Dermis blood vessel endothelial cell (primary cell): Measurements from ENCODE around the gene TLCD3B. TPM values are rescaled to one million over a fixed set of nuclear protein-coding genes. Genes with fewer than 3 reads are reported as not detected.
"Not testable (repeated sequence)": the region's sequence is repeated elsewhere in the genome, so short reads cannot be mapped to it uniquely, and the experiment has no call there.

Experiments used
- DNase-seq: peaks from one replicate; pipeline ENCODE4 v3.0.0; 2010
- total RNA-seq: library from RNA; depleted of rRNA; stranded (reverse); fragments of >200 nt; gene quantifications from 2 replicates; pipeline ENCODE4 v1.2.3, GENCODE V29; 2014

Gene TLCD3B
- total RNA-seq, 1 donor from 2014 or later: not detected

- DNase-seq: no peak
Measured at GRCh38 chr16:30060836-30061554, 29.9 kb upstream of the TLCD3B start.

DNA sequence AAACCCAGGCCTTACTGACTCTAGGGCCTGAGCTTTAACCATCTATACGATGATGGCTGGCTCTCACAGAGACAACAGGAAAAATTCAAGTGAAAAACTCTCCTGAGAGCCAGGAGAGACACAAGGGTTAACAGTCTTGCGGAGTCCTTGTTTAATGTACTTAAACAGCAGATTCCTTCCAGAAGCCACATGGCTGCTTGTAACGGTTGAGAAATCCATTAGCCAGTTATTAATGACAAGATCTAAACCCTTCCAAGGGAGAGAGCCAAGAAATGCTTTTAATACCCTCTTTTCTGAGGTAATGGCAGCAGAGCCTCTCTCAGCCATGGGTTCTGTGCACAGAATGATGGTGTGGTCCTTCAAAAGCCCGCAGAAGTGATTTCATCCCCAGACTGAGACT, 29.3 kb upstream of the TLCD3B start:
- DNase-seq: no peak

DNA sequence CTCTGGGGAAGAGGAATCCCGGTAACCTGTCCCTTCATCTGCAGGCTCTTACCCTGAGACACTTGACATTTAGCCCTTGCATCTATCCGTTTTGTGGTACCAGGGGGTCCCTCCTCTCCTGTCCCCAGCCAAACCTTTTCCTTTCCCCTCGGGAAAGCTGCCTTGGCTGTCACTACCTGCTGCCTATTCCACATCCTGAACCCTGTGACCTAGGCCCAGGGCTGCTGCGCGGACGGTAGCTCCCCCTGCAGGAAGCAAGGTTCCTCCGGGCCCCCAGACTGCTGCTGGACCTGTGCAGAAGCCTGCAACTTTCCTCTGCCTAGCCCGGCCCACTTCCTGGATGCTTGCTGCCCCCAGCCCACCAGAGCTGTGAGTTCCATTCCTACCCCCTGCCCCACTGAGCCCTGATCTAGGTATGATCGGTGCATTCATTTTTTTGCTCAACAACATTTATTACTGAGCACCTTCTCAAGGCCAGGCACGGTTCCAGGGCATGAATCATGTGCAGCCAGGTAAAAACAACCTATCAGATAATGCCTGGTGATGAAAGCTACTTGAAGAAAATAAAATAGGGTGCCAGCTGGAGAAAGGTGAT, 24.0 kb upstream of the TLCD3B start:
- peak; percentile 61 for DNase-seq

- peak; percentile 23 for DNase-seq
Measured at GRCh38 chr16:30054451-30054850, 23.4 kb upstream of the TLCD3B start.

DNA sequence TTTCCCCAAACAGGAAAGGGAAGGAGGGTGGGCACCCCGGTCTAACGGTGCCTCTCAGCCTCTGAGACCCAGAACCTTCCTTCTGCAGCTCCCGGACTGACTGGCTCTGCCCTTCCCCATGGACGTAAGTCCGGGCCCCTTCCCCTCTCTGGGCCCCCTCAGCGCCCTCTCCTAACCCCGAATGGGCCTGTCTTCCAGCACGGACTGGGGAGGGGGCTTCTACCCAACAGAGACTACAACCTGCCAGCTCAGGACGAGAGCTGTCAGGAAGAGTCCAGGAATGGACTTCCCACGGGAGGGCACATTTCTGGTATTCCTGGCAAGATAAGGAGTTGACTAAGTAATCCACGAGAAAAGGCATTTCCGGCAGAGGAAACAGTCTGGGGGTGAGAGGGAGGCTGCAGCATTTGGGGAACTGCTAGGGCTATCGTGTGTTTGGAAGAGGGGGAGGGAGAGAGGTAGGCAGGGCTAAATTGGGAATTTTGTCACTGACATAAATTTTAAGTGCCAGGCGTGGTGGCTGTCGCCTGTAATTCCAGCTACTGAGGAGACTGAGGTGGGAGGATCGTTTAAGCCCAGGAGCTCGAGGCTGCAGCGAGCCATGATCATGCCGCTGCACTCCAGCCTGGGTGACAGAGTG, 22.4 kb upstream of the TLCD3B start:
- peak; percentile 71 for DNase-seq

DNA sequence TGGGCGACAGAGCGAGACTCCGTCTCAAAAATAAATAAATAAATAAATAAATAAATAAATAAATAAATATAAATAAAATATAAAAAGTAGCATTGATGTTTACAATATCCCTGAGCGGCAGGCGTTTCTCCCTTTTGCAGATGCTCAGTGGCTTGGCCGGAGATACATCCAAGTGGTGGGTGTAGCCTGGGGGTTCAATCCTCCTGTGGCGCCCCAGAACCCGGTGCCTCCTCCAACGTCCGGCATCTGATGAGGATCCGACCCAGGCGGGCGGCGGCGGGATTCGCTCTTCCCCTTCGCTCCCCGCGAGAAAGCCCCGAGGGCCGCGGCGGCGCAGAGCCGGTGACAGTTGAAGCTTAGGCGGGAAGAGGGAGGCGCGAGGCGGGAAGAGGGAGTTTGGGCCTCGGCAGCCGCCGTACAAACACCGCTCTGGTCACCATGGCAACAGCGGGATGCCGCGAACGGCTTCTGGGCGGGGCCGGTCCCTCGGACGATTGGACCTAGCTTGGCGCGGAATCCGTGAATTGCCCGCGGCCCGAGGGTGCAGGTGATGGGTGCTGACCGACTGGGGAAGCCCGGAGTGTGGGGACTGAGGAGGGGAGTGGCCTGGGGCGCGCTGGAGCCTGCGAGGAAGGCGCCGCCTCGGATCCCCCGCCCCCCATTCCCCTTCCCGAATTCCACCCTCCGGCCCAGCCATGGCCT, 21.8 kb upstream of the TLCD3B start:
- DNase-seq: peak; percentile 95

DNA sequence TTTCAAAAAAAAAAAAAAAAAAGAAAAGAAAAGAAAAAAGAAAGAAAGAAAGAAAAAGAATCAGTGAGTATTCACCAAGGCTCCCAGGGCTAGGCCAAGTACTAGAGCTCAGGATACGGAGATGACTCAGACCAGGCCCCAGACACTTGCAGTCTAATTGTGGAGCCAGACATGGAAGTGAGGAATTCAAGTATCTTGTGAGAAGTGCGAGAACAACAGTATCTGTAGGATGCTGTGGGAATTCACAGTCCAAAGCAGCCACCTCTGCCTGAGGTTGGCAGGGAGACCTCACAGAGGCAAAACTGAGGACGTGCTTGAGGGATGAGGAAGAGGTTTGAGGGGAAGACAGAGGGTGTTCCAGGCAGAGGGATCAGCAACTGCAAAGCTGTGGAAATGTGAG, 20.4 kb upstream of the TLCD3B start:
- DNase-seq: peak; percentile 85

- no peak for DNase-seq
Measured at GRCh38 chr16:30049871-30050270, 18.8 kb upstream of the TLCD3B start.

GRCh38 chr16:30046588-30046987, 15.5 kb upstream of the TLCD3B start:
- DNase-seq: no peak

GRCh38 chr16:30046178-30046577, 15.1 kb upstream of the TLCD3B start:
- no peak for DNase-seq

DNA sequence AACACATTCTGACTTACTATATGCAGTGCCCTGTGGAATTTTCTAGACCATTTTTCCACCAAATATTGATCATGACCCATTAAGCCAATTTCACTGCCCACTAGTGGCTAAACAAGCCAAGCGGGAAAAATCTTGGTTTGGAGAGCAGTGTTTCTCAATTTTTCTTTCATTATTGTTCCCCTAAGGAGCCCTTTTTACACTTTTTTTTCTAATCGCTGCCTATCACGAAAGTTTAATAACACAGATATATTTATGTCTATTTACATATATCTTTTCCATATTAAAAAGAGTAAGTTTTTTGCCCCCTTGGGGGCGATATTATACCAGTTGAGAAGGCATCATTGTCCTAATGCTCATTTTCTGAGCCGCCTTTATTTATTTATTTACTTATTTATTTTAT, 10.8 kb upstream of the TLCD3B start:
- peak; percentile 68 for DNase-seq

DNA sequence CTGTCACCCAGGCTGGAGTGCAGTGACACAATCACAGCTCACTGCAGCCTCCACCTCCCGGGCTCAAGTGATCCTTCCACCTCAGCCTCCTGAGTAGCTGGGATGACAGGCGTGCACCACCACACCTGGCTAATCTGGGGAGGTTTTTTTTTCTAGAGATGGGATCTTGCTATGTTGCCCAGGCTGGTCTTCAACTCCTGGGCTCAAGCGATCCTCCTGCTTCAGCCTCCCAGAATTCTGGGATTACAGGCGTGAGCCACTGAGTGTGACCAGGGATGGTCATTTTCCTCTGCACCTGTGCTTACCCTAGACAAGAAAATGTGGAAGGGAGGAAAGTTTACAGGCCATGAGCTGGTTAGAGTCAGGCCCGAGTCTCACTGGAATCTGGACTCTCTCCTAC, 9.6 kb upstream of the TLCD3B start:
- not testable (repeated sequence) for DNase-seq

DNA sequence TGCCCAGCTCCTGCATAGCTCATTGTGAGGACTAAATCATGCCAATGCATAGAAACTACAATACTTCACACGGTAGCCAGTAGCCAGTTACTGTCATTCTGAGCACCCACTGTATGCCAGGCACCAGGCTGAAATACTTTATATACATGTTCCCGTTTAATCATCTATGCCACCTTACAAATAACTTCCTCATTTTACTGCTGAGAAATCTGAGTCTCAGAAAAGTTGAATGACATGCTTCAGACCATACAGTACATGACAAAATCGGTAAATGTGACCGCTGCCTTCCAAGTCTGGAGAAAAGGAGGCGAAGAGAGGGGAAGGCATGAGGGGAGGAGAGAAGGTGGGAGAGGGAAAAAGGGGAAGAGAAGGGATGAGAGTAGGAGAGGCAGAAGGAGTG, 9.2 kb upstream of the TLCD3B start:
- no peak for DNase-seq

- DNase-seq: no peak
Measured at GRCh38 chr16:30033270-30033669, 2.2 kb upstream of the TLCD3B start.

- DNase-seq: peak; percentile 81
Measured at GRCh38 chr16:30032083-30032819, 1.2 kb upstream of the TLCD3B start.

DNA sequence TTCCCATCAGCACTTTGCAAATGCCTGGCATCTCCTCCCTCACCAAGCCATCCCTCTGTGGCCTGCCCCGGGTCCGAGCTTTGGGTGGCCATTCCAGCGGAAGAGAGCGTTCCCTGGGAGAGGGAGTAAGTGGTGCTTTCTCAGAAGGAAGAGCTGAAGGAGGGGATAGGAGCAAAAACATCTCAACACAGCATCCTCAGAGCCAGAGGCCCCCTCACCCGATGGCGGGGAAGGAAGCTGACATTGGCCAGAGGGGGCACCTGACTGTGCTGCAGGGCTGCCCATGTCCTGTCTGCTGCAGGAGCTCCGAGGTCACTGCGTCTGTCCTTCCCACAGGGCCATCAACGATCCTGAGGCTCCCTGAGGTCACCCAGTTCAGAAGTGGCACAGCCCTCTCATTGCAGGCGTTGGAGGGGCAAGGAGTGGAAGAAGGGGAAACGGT, 427 bp upstream of the TLCD3B start:
- DNase-seq: no peak

DNA sequence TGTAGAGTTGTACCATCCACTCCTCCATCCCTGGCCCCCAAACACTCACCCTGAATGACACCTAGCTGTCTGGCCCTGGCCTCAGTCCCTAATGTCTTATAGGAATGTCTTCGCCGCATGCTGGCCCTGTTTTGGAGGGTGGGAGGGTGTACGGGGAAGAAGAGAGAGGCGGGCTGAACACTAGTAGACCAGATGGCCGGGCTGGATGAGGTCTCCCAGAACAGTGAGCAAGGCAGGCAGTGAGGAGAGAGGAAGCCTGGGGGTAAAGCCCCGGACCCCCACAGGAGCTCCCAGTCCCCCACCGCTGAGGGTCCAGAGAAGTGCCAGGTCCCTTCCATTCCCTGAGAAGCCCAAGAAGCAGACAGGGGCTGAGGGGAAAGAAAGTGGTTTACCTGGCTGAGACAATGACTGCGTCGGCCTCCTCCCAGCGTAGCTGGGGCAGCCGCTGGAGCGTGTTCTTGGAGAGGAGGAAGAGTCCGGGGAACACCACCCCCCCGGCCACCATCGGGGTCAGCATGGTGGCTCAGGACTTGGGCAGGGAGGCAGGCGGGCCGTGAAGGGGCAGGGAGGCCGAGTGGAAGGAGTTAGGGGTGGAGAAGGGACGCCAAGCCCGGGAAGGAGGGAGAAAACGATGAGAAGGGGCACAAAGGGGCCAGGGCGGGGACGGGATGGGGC, 923 bp downstream of the TLCD3B start:
- DNase-seq: no peak

GRCh38 chr16:30028438-30029076, 2.5 kb downstream of the TLCD3B start:
- peak; percentile 24 for DNase-seq

DNA sequence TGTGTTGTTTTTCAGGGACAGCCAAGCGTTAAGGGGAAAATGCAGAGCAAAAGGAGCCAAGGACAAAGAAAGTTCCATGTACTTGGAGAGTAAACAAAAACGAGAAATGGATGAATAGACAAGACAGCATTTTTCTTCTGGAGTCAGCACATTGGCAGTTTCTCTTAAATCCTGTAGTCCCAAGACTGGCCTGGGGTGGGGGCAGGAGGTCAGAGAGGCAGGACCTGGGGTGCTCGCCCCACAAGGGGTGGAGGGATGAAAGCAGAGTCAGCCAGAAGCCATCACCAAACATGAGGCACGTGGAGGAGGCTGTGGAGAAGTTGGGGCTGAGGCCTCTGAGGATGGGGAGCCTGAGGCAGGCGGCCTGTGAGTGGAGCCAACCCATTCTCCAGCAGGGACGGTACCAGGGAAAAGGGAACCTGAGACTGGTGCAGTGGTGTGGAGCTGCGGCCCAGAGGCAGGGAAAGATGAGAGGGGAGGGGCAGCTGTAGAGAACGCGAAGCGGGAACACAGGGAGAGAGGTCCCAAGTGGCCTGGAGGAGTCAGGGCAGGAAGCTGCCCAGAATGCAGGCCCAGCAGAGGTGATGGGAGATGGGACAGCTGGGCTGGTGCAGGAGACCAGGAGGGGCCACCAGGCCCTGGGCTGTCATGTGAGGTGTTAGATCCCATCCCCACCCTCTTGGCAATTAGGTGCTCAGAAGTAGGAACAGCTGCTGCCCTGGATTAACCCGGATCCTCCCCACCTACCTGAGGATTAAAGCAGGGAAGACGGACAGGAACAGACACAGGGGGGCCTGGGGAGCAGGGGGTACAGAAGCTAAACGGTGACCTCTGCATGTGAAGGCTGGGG, 3.3 kb downstream of the TLCD3B start:
- DNase-seq: no peak

GRCh38 chr16:30026449-30026848, 4.6 kb downstream of the TLCD3B start:
- no peak for DNase-seq

GRCh38 chr16:30025574-30025973, 5.5 kb downstream of the TLCD3B start:
- DNase-seq: no peak
